IPS-NIHi11 (cell line): ENCODE data around the gene OSTF1.

Source experiments
- DNase-seq: peaks from one replicate; pipeline ENCODE4 v3.0.0; 2012; ENCODE audit warnings: mixed read lengths, low spot score

Gene OSTF1

GRCh38 chr9:75121914-75122558, 33.7 kb downstream of the OSTF1 start:
- peak; percentile 55 for DNase-seq

GRCh38 chr9:75123696-75124095, 35.4 kb downstream of the OSTF1 start:
- no peak for DNase-seq

GRCh38 chr9:75128535-75128934, 40.2 kb downstream of the OSTF1 start:
- DNase-seq: no peak

- DNase-seq: no peak
Measured at GRCh38 chr9:75130172-75130571, 41.9 kb downstream of the OSTF1 start.

DNA sequence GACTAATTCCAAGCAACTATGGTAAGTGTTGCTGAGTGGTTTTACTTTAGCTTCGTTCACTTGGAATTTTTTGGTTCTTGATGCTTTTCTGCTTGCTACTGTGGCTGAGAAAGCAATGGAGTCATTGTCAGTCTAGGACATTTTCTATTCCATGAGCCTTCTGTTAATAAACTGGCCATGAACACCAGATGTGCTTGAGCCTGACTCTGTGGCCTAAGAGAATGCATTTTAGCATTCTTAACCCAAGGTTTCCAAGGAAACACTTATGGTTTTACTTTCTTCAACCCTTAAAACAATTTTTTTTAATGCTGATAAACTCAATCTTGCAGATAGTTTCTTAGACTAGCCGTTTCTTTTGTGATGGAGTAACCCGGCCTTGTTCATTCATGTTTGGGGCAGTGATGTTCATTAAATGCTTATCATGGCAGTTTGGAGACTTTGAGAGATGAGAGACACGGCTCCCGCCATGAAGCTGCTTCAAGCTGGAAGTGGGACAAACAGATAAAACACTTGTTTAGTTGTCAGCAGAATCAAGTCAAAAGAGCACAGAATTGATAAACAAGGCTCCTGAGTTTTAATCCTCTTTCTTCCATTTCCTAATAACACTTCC, 42.4 kb downstream of the OSTF1 start:
- no peak for DNase-seq

DNA sequence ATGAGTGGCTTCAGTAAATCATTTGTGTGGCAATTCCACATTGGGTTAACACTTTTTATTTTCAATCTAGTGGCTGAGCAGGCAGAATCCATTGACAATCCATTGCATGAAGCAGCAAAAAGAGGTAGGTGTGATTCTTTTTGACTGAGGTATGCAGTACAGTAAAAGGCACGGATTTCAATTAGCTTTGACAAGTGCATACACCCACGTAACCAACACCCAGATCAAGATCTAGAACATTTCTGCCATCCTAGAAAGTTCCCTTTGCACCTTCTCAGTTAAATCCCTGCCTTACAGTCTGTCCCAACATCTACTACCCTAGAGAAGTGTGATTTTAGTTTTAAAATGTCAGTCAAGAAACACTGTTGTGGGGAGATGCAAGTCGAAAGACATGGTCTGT, 43.4 kb downstream of the OSTF1 start:
- DNase-seq: no peak

DNA sequence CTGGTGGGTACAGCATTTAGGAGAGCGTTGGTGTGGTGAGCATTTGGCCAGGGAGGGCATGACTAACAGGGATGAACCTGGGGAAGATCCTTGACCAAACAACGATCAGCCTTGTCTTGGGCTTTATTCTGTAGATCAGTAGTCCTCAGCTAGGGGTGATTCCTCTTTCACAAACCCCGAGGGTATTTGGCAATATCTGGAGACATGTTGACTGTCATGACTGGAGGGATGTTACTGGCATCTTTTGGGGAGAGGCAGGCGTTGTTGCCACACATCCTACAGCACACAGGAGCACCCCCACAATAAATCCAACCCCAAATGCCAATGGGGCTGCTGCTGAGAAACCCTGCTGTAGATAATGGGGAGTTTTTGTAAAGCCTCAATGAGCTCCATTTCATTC, 43.9 kb downstream of the OSTF1 start:
- DNase-seq: no peak

DNA sequence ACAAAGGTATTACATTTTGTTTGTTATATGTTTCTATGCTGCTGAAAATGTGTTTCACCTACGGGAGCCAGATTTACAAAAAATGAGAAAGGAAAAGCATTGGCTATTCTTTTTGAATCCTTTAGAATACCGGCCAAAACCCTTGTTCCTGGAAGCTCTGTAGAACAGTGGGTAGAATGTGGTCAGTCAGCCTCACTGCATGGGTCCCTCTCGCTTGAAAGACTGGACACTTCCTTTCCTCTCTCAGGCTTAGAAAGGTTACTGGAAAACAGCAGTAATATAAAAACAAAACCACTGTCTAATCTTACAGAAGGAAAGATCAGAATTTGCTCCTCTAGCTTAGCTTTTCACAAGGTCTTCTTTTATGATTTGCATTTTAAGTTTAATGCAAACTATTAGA, 45.1 kb downstream of the OSTF1 start:
- no peak for DNase-seq

DNA sequence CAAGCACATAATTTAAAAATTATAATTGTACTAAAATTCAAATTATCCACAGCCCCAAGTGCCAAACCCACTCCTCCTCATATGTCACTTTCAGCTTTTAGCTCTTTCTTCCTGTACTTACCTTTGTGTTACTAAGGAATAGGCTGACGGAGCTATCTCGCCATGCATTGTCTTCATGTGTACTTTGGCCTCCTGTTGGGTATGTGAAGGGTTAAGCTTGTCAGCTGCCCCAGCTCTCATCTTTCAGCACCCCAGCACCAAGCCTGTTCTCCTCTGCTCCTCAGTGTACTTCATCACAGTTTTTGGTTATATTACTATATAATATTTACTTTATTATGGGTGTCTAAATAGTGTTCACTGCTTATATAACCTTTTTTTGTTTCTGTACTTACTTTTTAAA, 46.2 kb downstream of the OSTF1 start:
- DNase-seq: no peak

GRCh38 chr9:75138260-75139040, 50.1 kb downstream of the OSTF1 start:
- no peak for DNase-seq

GRCh38 chr9:75139201-75139600, 50.9 kb downstream of the OSTF1 start:
- DNase-seq: no peak

- no peak for DNase-seq
Measured at GRCh38 chr9:75140261-75140660, 51.9 kb downstream of the OSTF1 start.

DNA sequence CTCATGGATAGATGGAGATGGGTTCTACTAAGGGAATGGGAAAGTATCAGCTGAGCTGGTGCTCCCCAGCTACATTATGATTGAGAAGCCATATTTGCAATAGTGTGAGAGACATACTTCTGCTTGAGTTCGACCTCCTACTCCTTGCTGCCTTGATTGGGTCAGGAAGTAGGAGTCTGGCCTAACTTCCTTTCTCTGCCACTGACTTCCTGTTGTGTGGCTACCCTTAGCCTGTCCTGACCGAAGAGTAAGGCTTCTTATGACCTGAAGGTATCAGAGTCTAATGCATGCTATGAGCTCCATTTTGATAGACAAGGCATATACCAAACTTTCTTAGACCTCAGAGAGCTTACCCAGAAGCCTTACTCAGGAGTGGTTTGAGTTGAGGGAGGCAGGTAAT, 53.9 kb downstream of the OSTF1 start:
- no peak for DNase-seq

DNA sequence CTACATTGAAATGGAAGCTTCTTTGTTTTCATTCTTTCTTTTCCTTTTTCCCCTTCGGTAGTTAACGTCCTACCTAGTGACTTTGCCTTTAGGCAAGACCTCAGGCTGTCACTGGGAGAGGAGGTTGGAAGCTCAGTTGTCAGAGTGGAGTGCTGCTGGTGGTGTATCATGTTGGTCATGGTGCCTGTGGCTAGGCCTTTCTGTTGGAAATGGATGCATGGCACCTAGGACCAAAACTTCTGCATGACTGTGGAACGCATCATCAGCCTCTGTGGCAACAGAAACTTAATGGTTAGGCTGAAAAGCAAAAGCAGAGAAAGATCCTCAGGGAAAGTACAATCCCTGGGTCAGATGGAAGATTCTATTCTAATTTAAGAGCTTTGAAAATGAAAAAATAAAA, 57.9 kb downstream of the OSTF1 start:
- DNase-seq: no peak

DNA sequence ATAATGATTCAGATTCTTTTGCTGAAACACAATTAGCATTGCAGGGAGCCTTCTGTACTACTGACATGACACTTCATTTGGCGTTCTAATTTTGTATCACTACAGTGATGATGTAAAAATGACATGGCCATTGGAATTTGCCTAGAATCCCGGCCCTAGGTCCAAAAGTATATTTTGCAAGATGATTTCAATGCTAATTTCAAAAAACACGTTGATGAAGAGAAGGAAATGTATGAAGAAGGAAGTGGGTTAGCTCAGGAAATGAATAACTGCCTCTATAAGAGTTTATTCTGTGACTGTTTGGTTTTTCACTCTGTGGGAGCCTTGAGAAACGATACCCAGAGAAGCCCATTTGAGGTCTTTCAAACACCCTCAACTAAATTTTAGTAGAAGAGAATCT, 59.3 kb downstream of the OSTF1 start:
- DNase-seq: no peak

DNA sequence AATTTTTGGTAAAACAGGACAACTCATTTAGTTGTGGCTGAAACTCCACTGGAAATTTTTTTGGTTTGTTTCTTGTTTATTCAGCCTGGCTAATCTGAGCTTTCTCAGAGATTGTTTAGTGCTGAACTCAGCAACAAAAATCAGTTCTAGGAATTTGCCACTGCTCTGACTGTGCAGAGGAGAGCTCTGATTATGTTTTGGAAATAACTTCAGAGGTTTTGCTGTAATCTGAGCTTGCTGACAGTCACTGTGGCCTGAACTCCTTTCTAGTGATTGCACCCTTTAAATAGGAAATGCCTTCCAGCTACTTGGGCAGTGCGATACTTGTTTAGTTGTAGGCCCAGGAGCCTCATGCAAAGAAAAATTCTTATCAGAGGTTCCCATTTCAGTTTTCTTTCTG, 60.2 kb downstream of the OSTF1 start:
- no peak for DNase-seq

DNA sequence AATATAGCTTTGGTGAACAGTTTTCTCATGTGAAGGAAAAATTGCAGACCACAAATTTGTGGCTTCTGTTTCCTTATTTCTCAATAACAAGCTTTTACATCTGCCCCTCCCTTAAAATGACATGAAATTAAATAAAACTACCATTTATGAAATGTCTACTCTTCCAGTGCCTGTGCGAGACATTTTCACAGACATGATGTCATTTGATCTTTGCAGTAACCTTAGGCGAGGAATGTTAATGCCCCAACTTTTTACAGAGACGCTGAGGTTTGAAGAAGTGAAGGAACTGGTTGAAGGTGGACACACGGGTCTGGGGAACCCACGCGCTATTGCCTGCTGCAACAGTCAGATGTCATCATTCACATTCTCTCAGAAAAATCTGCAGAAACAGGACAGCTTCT, 61.5 kb downstream of the OSTF1 start:
- DNase-seq: no peak

DNA sequence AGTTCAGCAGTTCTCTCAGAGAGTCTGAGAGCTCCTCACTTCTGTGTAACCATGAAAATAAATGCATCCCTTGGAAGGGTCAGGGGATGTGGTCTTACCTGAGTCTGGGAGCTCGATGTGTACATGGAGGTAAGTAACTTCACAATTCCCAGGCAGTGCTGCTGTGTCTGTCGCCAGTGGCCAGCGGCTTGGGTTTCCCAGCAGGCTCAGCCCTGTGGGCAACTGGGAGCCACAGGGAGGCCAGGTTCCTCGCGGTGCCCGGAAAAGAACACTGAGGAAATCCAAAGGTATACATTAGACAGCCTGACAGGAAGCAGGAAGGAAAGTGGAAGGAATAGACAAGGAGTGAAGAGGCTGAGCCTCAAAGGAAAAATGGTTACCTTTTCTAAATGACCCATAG, 62.2 kb downstream of the OSTF1 start:
- no peak for DNase-seq

- DNase-seq: no peak
Measured at GRCh38 chr9:75152416-75152815, 64.1 kb downstream of the OSTF1 start.

DNA sequence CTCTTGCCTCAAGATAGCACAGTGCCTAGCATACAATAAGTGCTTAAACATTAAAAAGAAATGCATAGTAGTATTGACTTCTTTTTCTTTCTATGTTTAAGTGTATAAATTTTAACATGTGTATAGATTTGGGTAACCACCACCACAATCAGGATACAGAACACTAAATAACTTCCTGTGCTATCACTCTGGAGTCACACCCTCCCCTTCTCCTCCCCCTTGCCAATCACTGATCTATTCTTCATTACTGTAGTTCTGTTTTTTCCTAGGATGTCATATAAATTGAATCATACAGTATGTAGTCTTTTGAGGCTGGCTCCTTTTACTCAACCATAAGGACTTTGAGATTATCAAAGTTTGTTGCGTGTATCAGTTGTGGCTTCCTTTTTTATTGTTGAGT, 68.5 kb downstream of the OSTF1 start:
- DNase-seq: no peak

GRCh38 chr9:75161116-75161857, 73.0 kb downstream of the OSTF1 start:
- DNase-seq: no peak

- no peak for DNase-seq
Measured at GRCh38 chr9:75163764-75164163, 75.5 kb downstream of the OSTF1 start.

DNA sequence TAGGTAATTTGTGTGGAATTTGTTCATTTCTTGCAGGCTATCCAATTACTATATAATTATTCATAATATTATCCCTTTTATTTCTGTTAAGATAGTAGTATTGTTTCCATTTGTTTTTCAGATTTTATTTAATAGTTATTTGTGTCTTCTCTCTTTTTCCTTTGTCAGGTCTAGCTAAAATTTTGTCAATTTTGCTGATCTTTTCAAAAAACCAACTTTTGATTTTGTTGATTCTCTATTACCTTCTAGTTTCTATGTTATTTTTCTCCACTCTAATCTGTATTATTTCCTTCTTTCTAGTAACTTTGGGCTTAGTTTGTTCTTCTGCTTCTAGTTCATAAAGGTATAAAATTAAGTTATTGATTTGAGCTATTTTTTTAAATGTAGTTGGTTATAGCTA, 76.3 kb downstream of the OSTF1 start:
- DNase-seq: no peak
